GM12878 (cell line): ENCODE data around the gene CAPN15. TPM values are rescaled to one million over a fixed set of nuclear protein-coding genes. Genes with fewer than 3 reads are reported as not detected.

ENCODE experiments used
- ATAC-seq: fragments of 200-7000 bp; cut with Tn5 transposase; 3 replicates; pipeline ENCODE4 v1.9.1; 2020; ENCODE audit warnings: mild to moderate bottlenecking, moderate library complexity
- BruUV-seq: library from RNA; stranded (reverse); fragments of 400-500 nt; replicated peaks from 2 replicates; lab custom pipeline; 2021; lab: Mats Ljungman, UMichigan
- CTCF ChIA-PET: fragments of 300-600 bp; sonication (Branson Sonifier 250); formaldehyde crosslinking; extraction: SDS; loops from one replicate; lab custom pipeline; 2021; ENCODE audit warnings: inconsistent platforms; lab: Yijun Ruan, JAX
- POLR2A ChIA-PET: fragments of 350-600 bp; formaldehyde crosslinking; extraction: SDS; loops from one replicate; lab custom pipeline; 2021; ENCODE audit warnings: inconsistent platforms; lab: Charles Lee
- RAD21 ChIA-PET: fragments of 300-600 bp; sonication (Branson Sonifier 250); formaldehyde crosslinking; loops from one replicate; lab custom pipeline; 2023; ENCODE audit warnings: antibody characterized with exemption; ENCODE audit not compliant: unreplicated experiment; lab: Charles Lee
- SMC1A ChIA-PET: fragments of 300-600 bp; sonication (Branson Sonifier 250); formaldehyde crosslinking; loops from one replicate; lab custom pipeline; 2023; ENCODE audit not compliant: unreplicated experiment, uncharacterized antibody; lab: Charles Lee
- DNase-seq: peaks from one replicate; pipeline ENCODE4 v3.0.0-alpha.2; 2011; ENCODE audit warnings: low read depth, low spot score
- FAIRE-seq: peaks from 3 replicates; lab custom pipeline; 2011; peaks lifted over from hg19 to GRCh38; lab: Jason Lieb, UNC
- H2AFZ ChIP-seq: 2 replicates; pipeline ENCODE4 v1.6.0; 2011; ENCODE audit warnings: low read depth, low read length, control low read depth; ENCODE audit not compliant: control insufficient read depth
- H3K27ac ChIP-seq: 2 replicates; pipeline ENCODE4 v1.5.1; 2011; ENCODE audit warnings: control low read depth; ENCODE audit not compliant: control insufficient read depth, insufficient read depth
- H3K27me3 ChIP-seq, 2 experiments: replicated peaks in 1 of 2; 2 replicates each; pipeline versions ENCODE4 v1.6.0 to v1.6.1; 2011; ENCODE audit warnings: low read length in 1 of 2; ENCODE audit not compliant: control insufficient read depth in 2 of 2, insufficient read depth in 2 of 2
- H3K36me3 ChIP-seq, 2 experiments: 2 replicates each; pipeline ENCODE4 v1.5.1; 2011; ENCODE audit warnings: low read length in 1 of 2; ENCODE audit not compliant: control insufficient read depth in 2 of 2, insufficient read depth in 2 of 2
- H3K4me1 ChIP-seq: 2 replicates; pipeline ENCODE4 v1.6.1; 2011; ENCODE audit warnings: mild to moderate bottlenecking, low read length, moderate library complexity, mixed read lengths; ENCODE audit not compliant: control insufficient read depth, insufficient read depth
- H3K4me2 ChIP-seq: 2 replicates; pipeline ENCODE4 v1.6.0; 2011; ENCODE audit warnings: control low read depth; ENCODE audit not compliant: control insufficient read depth, insufficient read depth
- H3K4me3 ChIP-seq: fragments of 200-600 bp; sonication (generic); 2 replicates; pipeline ENCODE4 v1.5.1; 2016
- H3K79me2 ChIP-seq: 2 replicates; pipeline ENCODE4 v1.6.0; 2011; ENCODE audit warnings: low read length; ENCODE audit not compliant: control insufficient read depth, insufficient read depth
- H3K9ac ChIP-seq: 2 replicates; pipeline ENCODE4 v1.8.0; 2011; ENCODE audit warnings: low read length, control low read depth, mixed read lengths; ENCODE audit not compliant: control insufficient read depth, insufficient read depth
- H3K9me3 ChIP-seq: replicated peaks from 3 replicates; pipeline ENCODE4 v1.5.1; 2011; ENCODE audit warnings: mild to moderate bottlenecking, low read length; ENCODE audit not compliant: control insufficient read depth, insufficient read depth
- H4K20me1 ChIP-seq: 2 replicates; pipeline ENCODE4 v1.6.0; 2011; ENCODE audit not compliant: control insufficient read depth, insufficient read depth
- CEBPB ChIP-seq, 2 experiments: fragments of 150-350 bp in 1 of 2; IDR thresholded peaks; 2 replicates each; pipeline ENCODE4 v1.6.1; 2012 to 2014; ENCODE audit warnings: low read depth in 2 of 2, low read length in 2 of 2, borderline replicate concordance in 1 of 2, inconsistent platforms in 1 of 2
- CTCF ChIP-seq, 3 experiments: IDR thresholded peaks in 2 of 3; conservative IDR thresholded peaks in 1 of 3; 2 replicates each; pipeline ENCODE4 v1.5.1; 2011; ENCODE audit warnings: low read depth in 3 of 3, low read length in 3 of 3, mild to moderate bottlenecking in 3 of 3, control low read depth in 2 of 3, moderate library complexity in 2 of 3, inconsistent platforms in 1 of 3, mixed read lengths in 1 of 3; ENCODE audit not compliant: control insufficient read depth in 2 of 3, insufficient read depth in 1 of 3; ENCODE audit errors: extremely low read depth in 1 of 3
- ELK1 ChIP-seq: IDR thresholded peaks from 2 replicates; pipeline ENCODE4 v1.6.1; 2012; ENCODE audit warnings: low read depth, low read length, improper control_type of control experiment
- IKZF1 ChIP-seq: fragments of 450-650 bp; conservative IDR thresholded peaks from 2 replicates; pipeline ENCODE4 v1.6.1; 2017; ENCODE audit warnings: antibody characterized with exemption, mild to moderate bottlenecking
- MTA2 ChIP-seq: fragments of 450-650 bp; IDR thresholded peaks from 2 replicates; pipeline ENCODE4 v1.6.1; 2016; ENCODE audit warnings: low read depth, mild to moderate bottlenecking, moderate library complexity
- RAD21 ChIP-seq: IDR thresholded peaks from 2 replicates; pipeline ENCODE4 v1.6.1; 2011; ENCODE audit warnings: mild to moderate bottlenecking, low read depth, low read length, moderate library complexity; ENCODE audit not compliant: insufficient read depth
- SMC3 ChIP-seq: IDR thresholded peaks from 2 replicates; pipeline ENCODE4 v1.6.1; 2011; ENCODE audit warnings: low read length, improper control_type of control experiment, borderline replicate concordance
- WGBS: methylation state at CpG from one replicate; pipeline ENCODE4 v1.1.6; 2016; ENCODE audit warnings: low lambda C conversion rate; ENCODE audit not compliant: insufficient replicate concordance, insufficient coverage; ENCODE audit errors: missing lambda C conversion rate; 5-methylcytosine and 5-hydroxymethylcytosine counted together
- in situ Hi-C: fragments of 300-500 bp; cut with MboI; formaldehyde crosslinking; loops from 9 replicates; pipeline ENCODE4 v1.14.3; 2018; ENCODE audit warnings: mixed read lengths
- intact Hi-C: fragments of 100-400 bp; cut with micrococcal nuclease; formaldehyde crosslinking; loops from one replicate; pipeline ENCODE4 v1.14.2; 2022; ENCODE audit not compliant: unreplicated experiment
- polyA plus RNA-seq, 11 experiments: library from polyadenylated mRNA; depleted of rRNA in 4 of 11; unstranded in 6 of 11; stranded (reverse) in 5 of 11; fragments of >200 nt; fragmentation: Nextera tagmentation in 4 of 11; fragmentation: Illumina TruSeq in 1 of 11; extraction: Ambion mirVana in 4 of 11; extraction: Trizol in 1 of 11; gene quantifications; 1 replicate in 1 of 11; 2 replicates in 10 of 11; pipeline versions ENCODE4 v1.2.1 to v1.2.3, GENCODE V29; 2011 to 2016; ENCODE audit warnings: inconsistent platforms in 2 of 11, missing spikeins in 2 of 11, low read depth in 1 of 11
- total RNA-seq, 4 experiments: library from RNA; depleted of rRNA in 3 of 4; stranded (reverse); fragments of >200 nt in 3 of 4; fragmentation: Illumina TruSeq in 1 of 4; extraction: Trizol in 1 of 4; gene quantifications; 2 replicates each; pipeline versions ENCODE4 v1.2.1 to v1.2.3, GENCODE V29; 2013 to 2021

CAPN15 gene
- total and polyA plus RNA-seq, 10 of the 15 experiments (the other 5 are each of a cell fraction or from before 2014, with no cell fraction given) = 0.40 to 78.5 (median 8.3) TPM

GRCh38 chr16:495127-495748 lies 32.3 kb upstream of the CAPN15 start:
- H3K9ac ChIP-seq = no peak overlapping the region
- H3K27me3 ChIP-seq = no peaks in the 10 kb centered on the region
- H4K20me1 ChIP-seq = no peaks in the 10 kb centered on the region
- TF ChIP-seq RAD21 (peak; percentile 23; the same call in 1 of the 2 replicates), ELK1 (no peak), MTA2 (no peak), CTCF (IDR thresholded peaks at IDR 0.05 in 2 of 3, conservative IDR thresholded peaks at IDR 0.05 in 1 of 3; ENCODE audit: control insufficient read depth in 2 of 3, extremely low read depth in 1 of 3, insufficient read depth in 1 of 3, low read depth in 3 of 3, low read length in 3 of 3) (peak; percentile 37 to 42 (median 41); a peak in 4 of 6 replicates), SMC3 (peak; percentile 43; the same call in 1 of the 2 replicates), CEBPB (IDR thresholded peaks at IDR 0.05; ENCODE audit: borderline replicate concordance in 1 of 2, low read depth in 2 of 2, low read length in 2 of 2) (no peak), IKZF1 (no peak)
- in situ Hi-C loops (no loop called here), intact Hi-C loops (loop anchor here (10.0 kb wide), 1 partner anchor 100 kb away; the partner anchor contains the start of gene NME4)
- no peak overlapping the region for H3K27ac ChIP-seq
- no peak overlapping the region for H3K4me3 ChIP-seq
- ChIA-PET CTCF (no interaction called here), POLR2A (no interaction called here), SMC1A (no interaction called here), RAD21 (no interaction called here)
- no peaks in the 10 kb centered on the region for H3K4me1 ChIP-seq
- no peaks in the 10 kb centered on the region; a peak in 3 of 4 replicates for H3K36me3 ChIP-seq
- no TSS peak for BruUV-seq
- 20% methylated on average over 11 of the region's 11 CpGs for WGBS
- H2AFZ ChIP-seq = no peak overlapping the region
- no peaks in the 10 kb centered on the region for H3K79me2 ChIP-seq
- no peak overlapping the region for H3K4me2 ChIP-seq
- no peak for DNase-seq
- H3K9me3 ChIP-seq = no peaks in the 10 kb centered on the region
- peak; percentile 79 for ATAC-seq
- FAIRE-seq = no peak
